ENCODE measurements around the gene CD46.
"Not testable (repeated sequence)": the region's sequence is repeated elsewhere in the genome, so short reads cannot be mapped to it uniquely, and the experiment has no call there.

Gene CD46

GRCh38 chr1:207751463-207751789 is 428 bp upstream of the CD46 start:
- DNase-seq: not testable (repeated sequence)

- DNase-seq: peak; percentile 10 to 54
Measured at GRCh38 chr1:207752456-207752998, 673 bp downstream of the CD46 start.

- no peak for DNase-seq
Measured at GRCh38 chr1:207753611-207754010, 1.8 kb downstream of the CD46 start.

GRCh38 chr1:207754011-207754410 is 2.2 kb downstream of the CD46 start:
- no peak for DNase-seq

- peak; percentile 9 to 31 for DNase-seq
Measured at GRCh38 chr1:207754974-207755700, 3.3 kb downstream of the CD46 start.

GRCh38 chr1:207755846-207756693 is 4.2 kb downstream of the CD46 start:
- no peak for DNase-seq

GRCh38 chr1:207762622-207763021 is 10.8 kb downstream of the CD46 start:
- DNase-seq: no peak

- DNase-seq: no peak
Measured at GRCh38 chr1:207763091-207763490, 11.2 kb downstream of the CD46 start.

GRCh38 chr1:207763972-207764371 is 12.1 kb downstream of the CD46 start:
- no peak for DNase-seq

- no peak for DNase-seq
Measured at GRCh38 chr1:207766569-207766968, 14.7 kb downstream of the CD46 start.

GRCh38 chr1:207770514-207770913 is 18.7 kb downstream of the CD46 start:
- DNase-seq: not testable (repeated sequence)

GRCh38 chr1:207776045-207776444 is 24.2 kb downstream of the CD46 start:
- DNase-seq: not testable (repeated sequence)

- DNase-seq: not testable (repeated sequence)
Measured at GRCh38 chr1:207777412-207777811, 25.6 kb downstream of the CD46 start.

GRCh38 chr1:207779008-207779407 is 27.2 kb downstream of the CD46 start:
- DNase-seq: no peak

GRCh38 chr1:207781312-207781711 is 29.5 kb downstream of the CD46 start:
- DNase-seq: no peak

GRCh38 chr1:207787776-207788175 is 35.9 kb downstream of the CD46 start:
- DNase-seq: no peak

- DNase-seq: no peak
Measured at GRCh38 chr1:207789386-207789785, 37.5 kb downstream of the CD46 start.

GRCh38 chr1:207789792-207790787 is 38.2 kb downstream of the CD46 start:
- DNase-seq: no peak

GRCh38 chr1:207791290-207791689 is 39.4 kb downstream of the CD46 start:
- DNase-seq: no peak

GRCh38 chr1:207793327-207793726 is 41.5 kb downstream of the CD46 start:
- DNase-seq: no peak

GRCh38 chr1:207794861-207795260 is 43.0 kb downstream of the CD46 start:
- no peak for DNase-seq

GRCh38 chr1:207797229-207797973 is 45.5 kb downstream of the CD46 start:
- DNase-seq: peak; percentile 82 to 85
